Measurements from ENCODE around the gene STX1A. TPM values are rescaled to one million over a fixed set of nuclear protein-coding genes. Genes with fewer than 3 reads are reported as not detected.

Gene STX1A
- total RNA-seq (14.4 and 20.6 TPM in 2 replicates), polyA plus RNA-seq (9.8 and 11.8 TPM in 2 replicates)

- H3K27me3 ChIP-seq: peaks cover 7% of the 10 kb centered on the region
- TF ChIP-seq, protein P1, sequence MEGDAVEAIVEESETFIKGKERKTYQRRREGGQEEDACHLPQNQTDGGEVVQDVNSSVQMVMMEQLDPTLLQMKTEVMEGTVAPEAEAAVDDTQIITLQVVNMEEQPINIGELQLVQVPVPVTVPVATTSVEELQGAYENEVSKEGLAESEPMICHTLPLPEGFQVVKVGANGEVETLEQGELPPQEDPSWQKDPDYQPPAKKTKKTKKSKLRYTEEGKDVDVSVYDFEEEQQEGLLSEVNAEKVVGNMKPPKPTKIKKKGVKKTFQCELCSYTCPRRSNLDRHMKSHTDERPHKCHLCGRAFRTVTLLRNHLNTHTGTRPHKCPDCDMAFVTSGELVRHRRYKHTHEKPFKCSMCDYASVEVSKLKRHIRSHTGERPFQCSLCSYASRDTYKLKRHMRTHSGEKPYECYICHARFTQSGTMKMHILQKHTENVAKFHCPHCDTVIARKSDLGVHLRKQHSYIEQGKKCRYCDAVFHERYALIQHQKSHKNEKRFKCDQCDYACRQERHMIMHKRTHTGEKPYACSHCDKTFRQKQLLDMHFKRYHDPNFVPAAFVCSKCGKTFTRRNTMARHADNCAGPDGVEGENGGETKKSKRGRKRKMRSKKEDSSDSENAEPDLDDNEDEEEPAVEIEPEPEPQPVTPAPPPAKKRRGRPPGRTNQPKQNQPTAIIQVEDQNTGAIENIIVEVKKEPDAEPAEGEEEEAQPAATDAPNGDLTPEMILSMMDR (IDR thresholded peaks at IDR 0.05; ENCODE audit: low read depth, low read length): no peak
- H3K9me3 ChIP-seq (ENCODE audit: low read depth): no peaks in the 10 kb centered on the region
- no peaks in the 10 kb centered on the region for H3K4me1 ChIP-seq (ENCODE audit: low read depth)
- H3K4me3 ChIP-seq: peak within 1 kb of the TSS; percentile 99
- H3K27ac ChIP-seq: no peak within 1 kb of the TSS
- peak; percentile 75 to 87 for DNase-seq (ENCODE audit: low read depth in 1 of 2, low spot score in 1 of 2)
- H3K36me3 ChIP-seq: no peaks in the 10 kb centered on the region
Observed at GRCh38 chr7:73718905-73719805, at the start of gene STX1A. Gene STX1A, minus strand, starts transcription at chr7:73719669. Its CDS starts 38 bp downstream, at chr7:73719631.

- no peak overlapping the region for H3K27ac ChIP-seq
- H3K4me1 ChIP-seq (ENCODE audit: low read depth): no peaks in the 10 kb centered on the region
- no peaks in the 10 kb centered on the region for H3K9me3 ChIP-seq (ENCODE audit: low read depth)
- DNase-seq (ENCODE audit: low read depth in 1 of 2, low spot score in 1 of 2): no peak
- peaks cover 42% of the 10 kb centered on the region for H3K27me3 ChIP-seq
- no peaks in the 10 kb centered on the region for H3K36me3 ChIP-seq
- TF ChIP-seq, protein P1 (IDR thresholded peaks at IDR 0.05; ENCODE audit: low read depth, low read length): no peak
- no peak overlapping the region for H3K4me3 ChIP-seq
Observed at GRCh38 chr7:73768641-73769480, 49.4 kb upstream of the STX1A start.

- no peak overlapping the region for H3K27ac ChIP-seq
- no peak overlapping the region for H3K4me3 ChIP-seq
- no peaks in the 10 kb centered on the region for H3K4me1 ChIP-seq (ENCODE audit: low read depth)
- no peaks in the 10 kb centered on the region for H3K36me3 ChIP-seq
- H3K27me3 ChIP-seq: peaks cover 31% of the 10 kb centered on the region
- H3K9me3 ChIP-seq (ENCODE audit: low read depth): no peaks in the 10 kb centered on the region
- TF ChIP-seq, protein P1 (IDR thresholded peaks at IDR 0.05; ENCODE audit: low read depth, low read length): no peak
- no peak for DNase-seq (ENCODE audit: low read depth in 1 of 2, low spot score in 1 of 2)
Observed at GRCh38 chr7:73766556-73767229, 47.2 kb upstream of the STX1A start.

DNA sequence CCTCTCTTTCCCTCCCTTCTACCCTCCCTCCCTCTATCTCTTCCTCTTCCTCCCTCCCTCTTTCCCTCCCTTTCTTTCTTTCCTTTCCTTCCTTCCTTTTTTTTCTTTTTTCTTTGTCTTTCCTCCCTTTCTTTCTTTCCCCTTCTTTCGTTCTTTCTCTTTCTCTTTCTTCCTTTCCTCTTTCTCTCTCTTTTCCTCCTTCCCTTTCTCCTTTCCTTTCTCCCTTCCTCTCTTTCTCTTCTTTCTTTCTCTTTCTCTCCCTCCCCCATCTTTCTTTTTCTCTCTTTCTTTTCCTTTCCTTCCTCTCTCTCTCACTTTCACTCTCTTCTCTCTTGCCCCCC is 43.2 kb upstream of the STX1A start:
- H3K27me3 ChIP-seq: no peaks in the 10 kb centered on the region
- H3K9me3 ChIP-seq (ENCODE audit: low read depth): no peaks in the 10 kb centered on the region
- no peaks in the 10 kb centered on the region for H3K36me3 ChIP-seq
- no peak for DNase-seq (ENCODE audit: low read depth in 1 of 2, low spot score in 1 of 2)
- TF ChIP-seq, protein P1 (IDR thresholded peaks at IDR 0.05; ENCODE audit: low read depth, low read length): no peak
- H3K4me3 ChIP-seq: no peak overlapping the region
- no peaks in the 10 kb centered on the region for H3K4me1 ChIP-seq (ENCODE audit: low read depth)
- H3K27ac ChIP-seq: no peak overlapping the region

All from cardiac muscle cell (in vitro differentiated cells and primary cell).